Endodermal cell (in vitro differentiated cells): ENCODE results near the gene ZSWIM2. TPM values are rescaled to one million over a fixed set of nuclear protein-coding genes. Genes with fewer than 3 reads are reported as not detected.

ENCODE experiments used
- DNase-seq: peaks from one replicate; pipeline ENCODE4 v3.0.0-alpha.2; 2017
- H3K27ac ChIP-seq: 2 replicates; pipeline ENCODE4 v1.5.1; 2013; ENCODE audit warnings: mild to moderate bottlenecking, low read depth, low read length, moderate library complexity
- H3K27me3 ChIP-seq: 2 replicates; pipeline ENCODE4 v1.6.1; 2013; ENCODE audit warnings: mild to moderate bottlenecking, low read length, moderate library complexity; ENCODE audit not compliant: insufficient read depth, control insufficient read depth, poor library complexity, severe bottlenecking
- H3K36me3 ChIP-seq: 2 replicates; pipeline ENCODE4 v1.7.0; 2013; ENCODE audit warnings: mild to moderate bottlenecking, low read length, moderate library complexity; ENCODE audit not compliant: control insufficient read depth, insufficient read depth
- H3K4me1 ChIP-seq: one replicate; pipeline ENCODE4 v1.7.0; 2013; ENCODE audit warnings: low read length; ENCODE audit not compliant: control insufficient read depth, insufficient read depth
- H3K4me3 ChIP-seq: 2 replicates; pipeline ENCODE4 v1.5.1; 2013; ENCODE audit warnings: mild to moderate bottlenecking, low read length, moderate library complexity
- H3K9ac ChIP-seq: 2 replicates; pipeline ENCODE4 v1.6.1; 2013; ENCODE audit warnings: mild to moderate bottlenecking, low read length, moderate library complexity; ENCODE audit not compliant: poor library complexity, severe bottlenecking; ENCODE audit errors: extremely low read depth
- H3K9me3 ChIP-seq: 2 replicates; pipeline ENCODE4 v1.6.1; 2013; ENCODE audit warnings: mild to moderate bottlenecking, low read length, moderate library complexity; ENCODE audit not compliant: control insufficient read depth
- H3K27ac Mint-ChIP-seq: 2 replicates; pipeline ENCODE4 v1.8.0; 2020; ENCODE audit warnings: mixed read lengths
- H3K27me3 Mint-ChIP-seq: 2 replicates; pipeline ENCODE4 v1.8.0; 2021; ENCODE audit warnings: mild to moderate bottlenecking, mixed read lengths; ENCODE audit not compliant: insufficient read depth
- H3K36me3 Mint-ChIP-seq: 2 replicates; pipeline ENCODE4 v1.8.0; 2020; ENCODE audit warnings: low read depth, mixed read lengths
- H3K4me1 Mint-ChIP-seq: 2 replicates; pipeline ENCODE4 v1.8.0; 2020; ENCODE audit warnings: mixed read lengths
- H3K4me3 Mint-ChIP-seq: 2 replicates; pipeline ENCODE4 v1.8.0; 2020; ENCODE audit warnings: mild to moderate bottlenecking, moderate library complexity, mixed read lengths
- H3K9me3 Mint-ChIP-seq: 2 replicates; pipeline ENCODE4 v1.8.0; 2020; ENCODE audit warnings: mild to moderate bottlenecking, mixed read lengths
- WGBS, 2 experiments: methylation state at CpG; one replicate each; pipeline versions ENCODE4 v1.1.5 to v1.1.7; 2013; ENCODE audit warnings: missing lambda C conversion rate in 2 of 2, mixed read lengths in 1 of 2; ENCODE audit not compliant: insufficient coverage in 1 of 2, insufficient read length in 1 of 2; 5-methylcytosine and 5-hydroxymethylcytosine counted together
- total RNA-seq, 2 donors: library from RNA; stranded (reverse); fragmentation: NEBNext Ultra II Directional in 1 of 2; extraction: Animal tissue kit (Norgen Biotek cat#: 25700) in 1 of 2; gene quantifications; 2 replicates in 1 of 2; 3 replicates in 1 of 2; pipeline ENCODE4 v1.2.1, GENCODE V29; 2021
- TF ChIP-seq, protein P1 (sequence below): fragments of 200-600 bp; sonication (generic); conservative IDR thresholded peaks from 2 replicates; pipeline ENCODE4 v1.5.0; 2021; ENCODE audit warnings: antibody characterized with exemption, mild to moderate bottlenecking

The ZSWIM2 gene
- total RNA-seq, 2 donors from 2014 or later = not detected

DNA sequence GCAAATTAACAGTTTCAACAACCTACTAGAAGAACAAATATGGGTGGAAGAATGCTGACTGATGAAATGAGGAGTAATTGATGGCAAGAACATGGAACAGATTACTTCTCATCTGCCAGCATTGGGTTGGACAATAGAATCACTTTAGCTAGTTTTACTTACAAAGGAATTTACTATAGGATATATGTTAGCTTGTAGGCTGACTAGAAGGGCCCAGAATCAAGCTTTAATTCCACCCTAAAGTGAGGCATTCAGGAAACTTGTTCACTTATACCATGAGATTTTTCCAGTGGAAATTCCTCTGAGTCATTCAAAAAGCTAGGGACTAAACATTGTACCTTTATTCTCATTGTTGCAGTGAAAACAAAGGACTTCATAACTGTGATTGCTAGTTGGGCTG, 5.0 kb upstream of the ZSWIM2 start:
- no peaks in the 10 kb centered on the region for H3K9me3 ChIP-seq
- no peak for DNase-seq
- peaks cover 6% of the 10 kb centered on the region for H3K27me3 ChIP-seq
- H3K4me3 ChIP-seq = no peak overlapping the region
- H3K4me1 ChIP-seq = no peaks in the 10 kb centered on the region
- Mint-ChIP-seq H3K9me3 (no peaks in the 10 kb centered on the region), H3K4me3 (no peak overlapping the region), H3K27me3 (peaks cover 14% of the 10 kb centered on the region), H3K36me3 (no peaks in the 10 kb centered on the region), H3K4me1 (no peaks in the 10 kb centered on the region), H3K27ac (no peak overlapping the region)
- no peak overlapping the region for H3K27ac ChIP-seq
- TF ChIP-seq, protein P1, sequence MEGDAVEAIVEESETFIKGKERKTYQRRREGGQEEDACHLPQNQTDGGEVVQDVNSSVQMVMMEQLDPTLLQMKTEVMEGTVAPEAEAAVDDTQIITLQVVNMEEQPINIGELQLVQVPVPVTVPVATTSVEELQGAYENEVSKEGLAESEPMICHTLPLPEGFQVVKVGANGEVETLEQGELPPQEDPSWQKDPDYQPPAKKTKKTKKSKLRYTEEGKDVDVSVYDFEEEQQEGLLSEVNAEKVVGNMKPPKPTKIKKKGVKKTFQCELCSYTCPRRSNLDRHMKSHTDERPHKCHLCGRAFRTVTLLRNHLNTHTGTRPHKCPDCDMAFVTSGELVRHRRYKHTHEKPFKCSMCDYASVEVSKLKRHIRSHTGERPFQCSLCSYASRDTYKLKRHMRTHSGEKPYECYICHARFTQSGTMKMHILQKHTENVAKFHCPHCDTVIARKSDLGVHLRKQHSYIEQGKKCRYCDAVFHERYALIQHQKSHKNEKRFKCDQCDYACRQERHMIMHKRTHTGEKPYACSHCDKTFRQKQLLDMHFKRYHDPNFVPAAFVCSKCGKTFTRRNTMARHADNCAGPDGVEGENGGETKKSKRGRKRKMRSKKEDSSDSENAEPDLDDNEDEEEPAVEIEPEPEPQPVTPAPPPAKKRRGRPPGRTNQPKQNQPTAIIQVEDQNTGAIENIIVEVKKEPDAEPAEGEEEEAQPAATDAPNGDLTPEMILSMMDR = no peak
- H3K36me3 ChIP-seq = no peaks in the 10 kb centered on the region
- H3K9ac ChIP-seq = no peak overlapping the region

DNA sequence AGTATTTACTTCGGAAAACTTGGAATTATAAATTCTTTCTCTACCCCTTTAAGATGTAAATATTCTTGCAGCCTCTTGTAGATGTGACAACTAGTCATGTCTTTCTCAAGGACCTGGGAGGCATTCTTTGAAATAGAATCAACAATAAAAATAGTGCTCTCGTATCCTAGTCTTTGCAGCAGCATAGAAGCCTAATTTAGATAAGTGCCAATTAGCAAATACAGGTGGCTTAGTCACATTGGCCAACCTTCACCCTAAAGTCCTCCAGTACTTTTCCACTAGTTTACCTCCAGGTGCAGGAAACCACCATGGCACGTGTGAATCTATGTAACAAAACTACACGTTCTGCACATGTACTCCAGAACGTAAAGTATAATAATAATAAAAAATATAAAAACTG, 3.5 kb upstream of the ZSWIM2 start:
- H3K36me3 ChIP-seq = no peaks in the 10 kb centered on the region
- no peaks in the 10 kb centered on the region for H3K4me1 ChIP-seq
- WGBS, 2 experiments = 86 to 100% methylated on average over 1 to 5 of the region's 5 CpGs
- no peak overlapping the region for H3K27ac Mint-ChIP-seq
- H3K9me3 ChIP-seq = no peaks in the 10 kb centered on the region
- H3K27me3 ChIP-seq = peaks cover 6% of the 10 kb centered on the region
- H3K9ac ChIP-seq = no peak overlapping the region
- no peaks in the 10 kb centered on the region for H3K9me3 Mint-ChIP-seq
- no peaks in the 10 kb centered on the region for H3K36me3 Mint-ChIP-seq
- peaks cover 14% of the 10 kb centered on the region for H3K27me3 Mint-ChIP-seq
- no peak overlapping the region for H3K4me3 Mint-ChIP-seq
- TF ChIP-seq, protein P1 = no peak
- H3K4me1 Mint-ChIP-seq = no peaks in the 10 kb centered on the region
- DNase-seq = no peak
- H3K4me3 ChIP-seq = no peak overlapping the region
- H3K27ac ChIP-seq = no peak overlapping the region

DNA sequence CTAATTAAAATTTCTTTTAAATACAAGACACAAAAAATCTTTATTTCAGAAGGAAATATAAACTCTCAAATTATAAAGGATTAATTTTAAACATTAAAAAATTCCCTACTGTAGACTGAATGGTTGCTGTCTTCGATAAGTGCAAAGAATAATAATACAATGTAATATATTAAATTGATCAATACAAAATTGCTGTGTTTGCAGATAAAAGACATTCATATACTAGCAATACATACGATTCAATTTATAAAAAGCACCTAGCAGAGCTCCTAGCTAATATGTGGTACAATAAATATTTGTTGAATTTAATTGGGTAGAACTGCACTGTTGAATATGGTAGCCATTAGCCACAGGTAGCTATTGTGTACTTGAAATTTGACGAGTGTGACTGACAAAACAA, 6.6 kb downstream of the ZSWIM2 start:
- TF ChIP-seq, protein P1 = no peak
- H3K9ac ChIP-seq = no peak overlapping the region
- Mint-ChIP-seq H3K27me3 (no peaks in the 10 kb centered on the region), H3K27ac (no peak overlapping the region), H3K4me3 (no peak overlapping the region), H3K9me3 (no peaks in the 10 kb centered on the region), H3K4me1 (peaks cover 5% of the 10 kb centered on the region), H3K36me3 (no peaks in the 10 kb centered on the region)
- H3K4me3 ChIP-seq = no peak overlapping the region
- no peak overlapping the region for H3K27ac ChIP-seq
- H3K4me1 ChIP-seq = no peaks in the 10 kb centered on the region
- WGBS, 2 experiments = 80 to 83% methylated on average over 1 of the region's 3 CpGs
- no peak for DNase-seq
- no peaks in the 10 kb centered on the region for H3K27me3 ChIP-seq
- no peaks in the 10 kb centered on the region for H3K9me3 ChIP-seq
- H3K36me3 ChIP-seq = no peaks in the 10 kb centered on the region
